Thyroid gland (tissue), 4 donors: Measurements from ENCODE around the gene CLDN20. TPM values are rescaled to one million over a fixed set of nuclear protein-coding genes. Genes with fewer than 3 reads are reported as not detected.

Experiments used
- DNase-seq, 2 donors: peaks; one replicate each; pipeline ENCODE4 v3.0.0-alpha.2; 2019
- H3K27ac ChIP-seq, 3 donors: fragments of 200-600 bp; sonication (generic); 1 replicate in 2 of 3; 2 replicates in 1 of 3; pipeline ENCODE4 v1.5.1; 2016 to 2019; ENCODE audit warnings: mild to moderate bottlenecking in 1 of 3, moderate library complexity in 1 of 3
- H3K27me3 ChIP-seq: fragments of 200-600 bp; sonication (generic); one replicate; pipeline ENCODE4 v1.5.1; 2019
- H3K36me3 ChIP-seq, 2 donors: fragments of 200-600 bp; sonication (generic); one replicate each; pipeline ENCODE4 v1.5.1; 2016 to 2019
- H3K4me1 ChIP-seq, 2 donors: fragments of 200-600 bp; sonication (generic); one replicate each; pipeline ENCODE4 v1.5.1; 2017 to 2019
- H3K4me3 ChIP-seq, 3 donors: fragments of 200-600 bp; sonication (generic); replicated peaks in 1 of 3; 1 replicate in 2 of 3; 2 replicates in 1 of 3; pipeline ENCODE4 v1.5.1; 2016; ENCODE audit warnings: mild to moderate bottlenecking in 1 of 3
- H3K9me3 ChIP-seq: fragments of 200-600 bp; sonication (generic); one replicate; pipeline ENCODE4 v1.5.1; 2017
- CTCF ChIP-seq, 6 experiments: fragments of 200-600 bp in 3 of 6; fragments of 450-650 bp in 3 of 6; sonication (generic) in 3 of 6; IDR thresholded peaks; one replicate each; pipeline ENCODE4 v1.5.1; 2016 to 2019; ENCODE audit warnings: antibody characterized with exemption in 6 of 6, mild to moderate bottlenecking in 2 of 6, inconsistent platforms in 1 of 6, moderate library complexity in 1 of 6
- POLR2A ChIP-seq, 2 donors: fragments of 450-650 bp; IDR thresholded peaks; one replicate each; pipeline ENCODE4 v1.6.1; 2017; ENCODE audit warnings: antibody characterized with exemption in 2 of 2, mild to moderate bottlenecking in 2 of 2, moderate library complexity in 1 of 2
- WGBS, 2 donors: methylation state at CpG; one replicate each; pipeline ENCODE4 v1.1.5; 2017; 5-methylcytosine and 5-hydroxymethylcytosine counted together
- intact Hi-C: fragments of 100-400 bp; cut with DNase I; formaldehyde crosslinking; loops from one replicate; pipeline ENCODE4 v1.15.1; 2023
- total RNA-seq, 4 donors: library from RNA; depleted of rRNA; stranded (reverse); fragments of >200 nt; gene quantifications; one replicate each; pipeline ENCODE4 v1.2.3, GENCODE V29; 2016

The CLDN20 gene
- total RNA-seq, 4 donors from 2014 or later = not detected

- intact Hi-C loops = no loop called here
Measured at GRCh38 chr6:155303361-155303870, 39.6 kb downstream of the CLDN20 start.

DNA sequence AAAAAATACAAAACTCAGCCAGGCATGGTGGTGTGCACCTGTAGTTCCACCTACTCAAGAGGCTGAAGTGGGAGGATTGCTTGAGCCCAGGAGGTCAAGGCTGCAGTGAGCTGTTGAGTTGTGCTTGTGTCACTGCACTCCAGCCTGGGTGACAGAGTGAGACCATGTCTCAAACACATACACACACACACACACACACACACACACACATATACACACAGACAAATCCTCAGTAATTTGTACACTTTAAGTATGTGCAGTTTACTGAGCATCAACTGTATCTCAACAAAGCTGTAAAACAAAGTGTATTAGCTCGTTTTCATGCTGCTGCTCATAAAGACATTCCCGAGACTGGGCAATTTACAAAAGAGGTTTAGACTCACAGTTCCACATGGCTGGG is 43.1 kb downstream of the CLDN20 start:
- intact Hi-C loops = no loop called here
- Histone ChIP-seq H3K9me3 (no peaks in the 10 kb centered on the region), H3K27me3 (no peaks in the 10 kb centered on the region), H3K36me3 (no peaks in the 10 kb centered on the region), H3K4me1 (no peaks in the 10 kb centered on the region), H3K4me3 (no peak overlapping the region), H3K27ac (no peak overlapping the region)
- no peak for DNase-seq
- no peak for TF ChIP-seq CTCF (IDR thresholded peaks at IDR 0.05)
- no peak for TF ChIP-seq POLR2A (IDR thresholded peaks at IDR 0.05)
- 87 to 94% methylated on average over 2 of the region's 2 CpGs for WGBS, 2 donors

More at GRCh38 chr6:155303361-155303870, 39.6 kb downstream of the CLDN20 start:
- H3K36me3 ChIP-seq = no peaks in the 10 kb centered on the region
- 77 to 93% methylated on average over 4 of the region's 4 CpGs for WGBS, 2 donors
- no peaks in the 10 kb centered on the region for H3K27me3 ChIP-seq
- H3K9me3 ChIP-seq = no peaks in the 10 kb centered on the region
- DNase-seq = no peak
- H3K4me1 ChIP-seq = no peaks in the 10 kb centered on the region
- no peak overlapping the region for H3K27ac ChIP-seq
- TF ChIP-seq CTCF (IDR thresholded peaks at IDR 0.05) (no peak), POLR2A (IDR thresholded peaks at IDR 0.05) (no peak)
- no peak overlapping the region for H3K4me3 ChIP-seq

DNA sequence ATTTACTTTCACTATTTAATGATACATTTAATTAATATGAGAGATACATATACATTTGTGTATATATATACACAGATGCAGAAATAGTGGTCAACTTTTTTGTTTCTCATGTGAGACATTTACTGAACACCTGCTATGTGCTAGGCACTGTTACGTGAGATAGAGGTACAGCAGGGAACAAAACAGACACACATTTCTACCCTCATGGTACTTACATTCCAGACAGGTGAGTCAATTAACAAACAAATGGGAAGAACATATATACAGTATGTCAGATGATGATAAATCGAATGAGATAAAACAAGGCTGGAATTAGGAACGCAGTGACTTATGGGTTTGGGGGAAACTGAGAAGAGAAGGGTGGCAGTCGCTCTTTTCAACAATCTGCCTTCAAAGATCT is 45.3 kb downstream of the CLDN20 start:
- intact Hi-C loops = no loop called here
- Histone ChIP-seq H3K4me3 (no peak overlapping the region), H3K27ac (no peak overlapping the region), H3K27me3 (no peaks in the 10 kb centered on the region), H3K4me1 (peaks cover 0 to 4% of the 10 kb centered on the region in 2 donors), H3K9me3 (no peaks in the 10 kb centered on the region), H3K36me3 (no peaks in the 10 kb centered on the region)
- TF ChIP-seq POLR2A (IDR thresholded peaks at IDR 0.05) (no peak), CTCF (IDR thresholded peaks at IDR 0.05) (no peak)
- DNase-seq = no peak
- WGBS, 2 donors = 96% methylated on average over 4 of the region's 4 CpGs

DNA sequence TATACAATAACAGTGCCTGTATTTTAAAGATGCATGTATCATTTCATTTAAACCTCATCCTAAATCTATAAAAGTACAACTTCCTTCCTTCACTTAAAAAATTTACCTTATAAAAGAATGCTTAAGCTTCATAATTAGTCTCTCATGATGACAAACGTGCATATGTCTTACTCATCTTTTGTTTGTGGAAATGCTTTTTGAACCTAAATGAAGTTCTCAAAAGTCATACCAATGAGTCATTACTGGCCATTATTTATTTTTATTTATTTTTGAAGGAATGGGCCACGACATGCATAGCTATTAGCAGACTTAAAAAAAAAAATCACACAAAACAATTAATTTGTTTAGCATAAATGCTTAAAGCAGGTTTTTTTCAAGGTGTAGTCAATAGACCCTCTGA is 46.8 kb downstream of the CLDN20 start:
- TF ChIP-seq POLR2A (IDR thresholded peaks at IDR 0.05) (no peak), CTCF (IDR thresholded peaks at IDR 0.05) (no peak)
- Histone ChIP-seq H3K4me1 (peaks cover 0 to 4% of the 10 kb centered on the region in 2 donors), H3K9me3 (no peaks in the 10 kb centered on the region), H3K4me3 (no peak overlapping the region), H3K36me3 (no peaks in the 10 kb centered on the region), H3K27ac (no peak overlapping the region), H3K27me3 (no peaks in the 10 kb centered on the region)
- DNase-seq = no peak
- WGBS, 2 donors = 83 to 88% methylated on average over 2 of the region's 2 CpGs
- intact Hi-C loops = no loop called here

DNA sequence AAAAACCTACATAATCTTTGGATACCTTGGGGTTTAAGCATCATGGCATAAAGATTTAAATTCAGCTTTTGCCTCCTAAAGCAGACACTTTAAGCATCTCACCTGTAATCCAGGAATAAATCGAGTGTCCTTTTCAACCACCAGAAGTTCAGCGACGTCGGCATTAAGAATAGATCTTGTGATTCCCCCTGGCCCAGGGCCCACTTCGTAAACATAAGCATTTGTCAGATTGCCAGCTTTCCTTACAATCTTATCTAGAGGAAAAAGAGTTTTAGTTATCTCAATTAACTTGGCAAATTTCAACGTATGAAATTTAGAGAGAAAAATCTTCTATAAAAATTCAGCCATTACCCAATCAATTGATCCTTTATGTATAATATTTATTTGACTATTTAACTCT is 47.3 kb downstream of the CLDN20 start:
- 72 to 81% methylated on average over 6 of the region's 6 CpGs for WGBS, 2 donors
- Histone ChIP-seq H3K36me3 (no peaks in the 10 kb centered on the region), H3K27ac (no peak overlapping the region), H3K4me1 (peaks cover 0 to 4% of the 10 kb centered on the region in 2 donors), H3K27me3 (no peaks in the 10 kb centered on the region), H3K4me3 (no peak overlapping the region), H3K9me3 (no peaks in the 10 kb centered on the region)
- no peak for DNase-seq
- intact Hi-C loops = no loop called here
- no peak for TF ChIP-seq POLR2A (IDR thresholded peaks at IDR 0.05)
- no peak for TF ChIP-seq CTCF (IDR thresholded peaks at IDR 0.05)
